Naive thymus-derived CD4-positive, alpha-beta T cell (primary cell): ENCODE results near the gene STN1. TPM values are rescaled to one million over a fixed set of nuclear protein-coding genes. Genes with fewer than 3 reads are reported as not detected.

Experiments
- ATAC-seq: fragments of 150-1000 bp; cut with Tn5 transposase; 2 replicates; pipeline ENCODE4 v1.10.0; 2021; ENCODE audit warnings: mild to moderate bottlenecking, moderate library complexity
- CTCF ChIA-PET: fragments of 350-600 bp; sonication (Branson Sonifier 250); formaldehyde crosslinking; loops from one replicate; lab custom pipeline; 2021; ENCODE audit warnings: antibody characterized with exemption; lab: Charles Lee
- POLR2A ChIA-PET: fragments of 350-600 bp; sonication (Branson Sonifier 250); formaldehyde crosslinking; loops from one replicate; lab custom pipeline; 2021; ENCODE audit warnings: antibody characterized with exemption, inconsistent platforms; lab: Charles Lee
- DNase-seq, 9 donors: peaks; one replicate each; pipeline versions ENCODE4 v3.0.0 to v3.0.0-alpha.2; 2020 to 2022; ENCODE audit warnings: mixed read lengths in 1 of 9
- H3K27ac ChIP-seq: one replicate; pipeline ENCODE4 v1.7.0; 2013; ENCODE audit warnings: mild to moderate bottlenecking, low read depth, low read length, moderate library complexity
- H3K27me3 ChIP-seq, 2 donors: one replicate each; pipeline ENCODE4 v1.7.0; 2013; ENCODE audit warnings: low read length in 2 of 2, mild to moderate bottlenecking in 2 of 2, moderate library complexity in 2 of 2; ENCODE audit not compliant: control insufficient read depth in 2 of 2, insufficient read depth in 2 of 2
- H3K36me3 ChIP-seq, 3 experiments: 1 replicate in 2 of 3; 2 replicates in 1 of 3; pipeline ENCODE4 v1.7.0; 2013; ENCODE audit warnings: low read length in 3 of 3, mild to moderate bottlenecking in 3 of 3, moderate library complexity in 1 of 3; ENCODE audit not compliant: insufficient read depth in 3 of 3, control insufficient read depth in 2 of 3
- H3K4me1 ChIP-seq, 2 donors: one replicate each; pipeline ENCODE4 v1.7.0; 2013; ENCODE audit warnings: low read length in 2 of 2, mild to moderate bottlenecking in 2 of 2, moderate library complexity in 1 of 2; ENCODE audit not compliant: control insufficient read depth in 2 of 2, insufficient read depth in 2 of 2
- H3K4me3 ChIP-seq: 2 replicates; pipeline ENCODE4 v1.7.0; 2013; ENCODE audit warnings: mild to moderate bottlenecking, low read length
- H3K9me3 ChIP-seq, 3 experiments: 1 replicate in 2 of 3; 2 replicates in 1 of 3; pipeline ENCODE4 v1.7.0; 2013; ENCODE audit warnings: low read length in 3 of 3; ENCODE audit not compliant: control insufficient read depth in 2 of 3
- H3K27ac Mint-ChIP-seq, 9 donors: one replicate each; pipeline ENCODE4 v1.8.0; 2020 to 2022; ENCODE audit warnings: mixed read lengths in 9 of 9, mild to moderate bottlenecking in 8 of 9, moderate library complexity in 5 of 9, inconsistent platforms in 2 of 9
- H3K27me3 Mint-ChIP-seq, 5 donors: one replicate each; pipeline ENCODE4 v1.8.0; 2021 to 2022; ENCODE audit warnings: mixed read lengths in 5 of 5, mild to moderate bottlenecking in 1 of 5
- H3K36me3 Mint-ChIP-seq, 5 donors: one replicate each; pipeline ENCODE4 v1.8.0; 2020 to 2022; ENCODE audit warnings: mixed read lengths in 5 of 5, mild to moderate bottlenecking in 3 of 5, inconsistent platforms in 1 of 5
- H3K4me1 Mint-ChIP-seq, 7 donors: one replicate each; pipeline ENCODE4 v1.8.0; 2020 to 2022; ENCODE audit warnings: mixed read lengths in 7 of 7, mild to moderate bottlenecking in 3 of 7, inconsistent platforms in 1 of 7
- H3K4me3 Mint-ChIP-seq, 10 donors: one replicate each; pipeline ENCODE4 v1.8.0; 2020 to 2022; ENCODE audit warnings: mild to moderate bottlenecking in 10 of 10, mixed read lengths in 10 of 10, moderate library complexity in 6 of 10, inconsistent platforms in 2 of 10
- H3K9me3 Mint-ChIP-seq, 11 donors: one replicate each; pipeline ENCODE4 v1.8.0; 2020 to 2022; ENCODE audit warnings: mixed read lengths in 11 of 11, mild to moderate bottlenecking in 4 of 11, inconsistent platforms in 1 of 11, moderate library complexity in 1 of 11
- intact Hi-C, 2 donors: fragments of 100-400 bp; cut with micrococcal nuclease; formaldehyde crosslinking; loops; one replicate each; pipeline ENCODE4 v1.15.1; 2023
- polyA plus RNA-seq, 2 donors: library from polyadenylated mRNA; unstranded; fragments of 300-500 nt; fragmentation: Illumina TruSeq; gene quantifications; one replicate each; pipeline ENCODE4 v1.2.3, GENCODE V29; 2021
- total RNA-seq, 6 experiments: library from RNA in 5 of 6; stranded (reverse) in 5 of 6; gene quantifications; 1 replicate in 5 of 6; 2 replicates in 1 of 6; pipeline ENCODE4 v1.2.3 and lab custom pipeline; 2021 to 2026

Gene STN1
- total and polyA plus RNA-seq, 7 experiments from 2014 or later = 28.8 to 83.7 (median 36.3) TPM

DNA sequence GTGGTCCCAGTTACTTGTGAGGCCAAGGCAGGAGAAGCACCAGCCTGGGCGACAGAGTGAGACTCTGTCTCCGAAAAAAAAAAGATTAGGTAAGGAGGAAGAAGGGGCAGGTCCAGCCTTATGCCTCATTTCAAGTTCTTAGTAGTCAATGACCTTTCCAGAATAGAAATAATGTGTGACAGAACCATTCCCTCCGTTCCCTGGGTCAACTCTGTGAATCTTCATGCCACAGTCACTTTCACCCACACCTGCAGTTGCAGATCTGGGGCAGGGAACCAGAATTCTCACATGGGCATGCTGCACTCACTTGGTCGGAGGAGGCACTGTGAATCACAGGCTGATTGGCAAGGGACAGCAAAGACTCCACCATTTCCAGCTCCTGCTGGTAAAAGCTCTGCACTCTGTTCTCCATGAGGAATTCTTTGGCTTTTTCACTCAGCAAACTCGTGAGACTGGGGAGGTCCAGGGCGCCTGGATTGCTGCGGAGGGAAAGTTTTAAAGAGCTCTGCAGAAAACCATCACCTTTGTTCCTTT lies 20.7 kb downstream of the STN1 start:
- no peak for DNase-seq
- Histone ChIP-seq H3K4me1 (peaks cover 2 to 31% of the 10 kb centered on the region in 2 donors), H3K27me3 (no peaks in the 10 kb centered on the region), H3K36me3 (peaks cover 13 to 66% (median 29%) of the 10 kb centered on the region in 3 experiments), H3K4me3 (no peak overlapping the region), H3K9me3 (no peaks in the 10 kb centered on the region), H3K27ac (no peak overlapping the region)
- ChIA-PET CTCF (interaction anchor here (3.1 kb wide), 1 partner anchor 9 kb away, joined by 13 read pairs; no protein-coding TSS in a partner anchor), POLR2A (interaction anchor here (1.2 kb wide), 1 partner anchor 9 kb away, joined by 4 read pairs; no protein-coding TSS in a partner anchor)
- H3K27me3 Mint-ChIP-seq = no peaks in the 10 kb centered on the region
- no peaks in the 10 kb centered on the region for H3K9me3 Mint-ChIP-seq
- no peak for ATAC-seq
- no peak overlapping the region for H3K4me3 Mint-ChIP-seq
- peaks cover 10 to 56% (median 28%) of the 10 kb centered on the region in 5 donors for H3K36me3 Mint-ChIP-seq
- intact Hi-C loops = no loop called here
- peak overlapping the region in 2 of 9 donors; percentile 12 to 28 for H3K27ac Mint-ChIP-seq
- H3K4me1 Mint-ChIP-seq = peaks cover 22 to 62% (median 50%) of the 10 kb centered on the region in 7 donors

- CTCF ChIA-PET = no interaction called here
- DNase-seq (no peak), ATAC-seq (no peak)
- no peaks in the 10 kb centered on the region for H3K9me3 ChIP-seq
- POLR2A ChIA-PET = interaction anchor here (0.6 kb wide), 1 partner anchor 104 kb away, joined by 5 read pairs; no protein-coding TSS in a partner anchor
- Mint-ChIP-seq H3K4me1 (peaks cover 22 to 55% (median 39%) of the 10 kb centered on the region in 7 donors), H3K27ac (peak overlapping the region in 5 of 9 donors; percentile 47 to 86 (median 72)), H3K9me3 (no peaks in the 10 kb centered on the region), H3K36me3 (peaks cover 10 to 60% (median 27%) of the 10 kb centered on the region in 5 donors), H3K27me3 (no peaks in the 10 kb centered on the region), H3K4me3 (peak overlapping the region in 1 of 10 donors; percentile 51)
- H3K4me1 ChIP-seq = peaks cover 0 to 20% of the 10 kb centered on the region in 2 donors
- H3K36me3 ChIP-seq = peaks cover 12 to 77% (median 29%) of the 10 kb centered on the region in 3 experiments
- H3K27me3 ChIP-seq = no peaks in the 10 kb centered on the region
- H3K4me3 ChIP-seq = no peak overlapping the region
- intact Hi-C loops = no loop called here
- H3K27ac ChIP-seq = no peak overlapping the region
These were observed 21.8 kb downstream of the STN1 start for GRCh38 chr10:103896225-103896624.

GRCh38 chr10:103895411-103896186 lies 22.4 kb downstream of the STN1 start:
- POLR2A ChIA-PET = interaction anchor here (0.6 to 1.9 kb wide), 3 partner anchors 12 to 226 kb away, joined by 4 to 7 read pairs (median 5); no protein-coding TSS in a partner anchor
- Mint-ChIP-seq H3K27ac (peak overlapping the region in 7 of 9 donors; percentile 47 to 86 (median 77)), H3K36me3 (peaks cover 10 to 64% (median 26%) of the 10 kb centered on the region in 5 donors), H3K27me3 (no peaks in the 10 kb centered on the region), H3K4me1 (peaks cover 22 to 51% (median 33%) of the 10 kb centered on the region in 7 donors), H3K9me3 (no peaks in the 10 kb centered on the region), H3K4me3 (peak overlapping the region in 1 of 10 donors; percentile 51)
- H3K36me3 ChIP-seq = peaks cover 12 to 83% (median 29%) of the 10 kb centered on the region in 3 experiments
- H3K4me1 ChIP-seq = peaks cover 0 to 14% of the 10 kb centered on the region in 2 donors
- H3K4me3 ChIP-seq = no peak overlapping the region
- ATAC-seq (no peak), DNase-seq (no peak)
- H3K27ac ChIP-seq = no peak overlapping the region
- CTCF ChIA-PET = no interaction called here
- no peaks in the 10 kb centered on the region for H3K9me3 ChIP-seq
- intact Hi-C loops = loop anchor here in 1 of 2 donors (2.0 kb wide), 2 partner anchors 15 to 71 kb away; partner anchors contain the start of gene SLK
- H3K27me3 ChIP-seq = no peaks in the 10 kb centered on the region

DNA sequence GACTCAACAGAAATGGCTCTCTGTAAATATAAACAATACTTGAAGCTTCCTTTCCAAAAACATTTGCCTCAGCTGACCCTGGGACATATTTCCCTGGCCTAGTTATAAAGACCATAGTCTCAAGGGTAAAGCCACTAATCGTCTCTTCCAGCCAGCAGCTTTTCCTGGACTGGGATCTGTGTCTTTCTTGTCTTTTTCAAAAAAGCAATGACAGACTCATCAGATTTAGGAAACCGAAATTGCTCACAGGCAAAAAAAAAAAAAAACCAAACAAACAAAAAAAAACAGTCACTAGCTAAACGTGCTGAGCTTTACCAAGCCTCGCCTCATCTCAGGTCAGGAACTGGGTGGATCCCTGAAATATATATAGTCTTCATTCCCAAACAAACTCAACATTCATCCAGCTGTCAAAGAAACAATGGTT lies 23.5 kb downstream of the STN1 start:
- ChIA-PET POLR2A (interaction anchor here (1.2 to 1.9 kb wide), 3 partner anchors 14 to 227 kb away, joined by 3 to 7 read pairs (median 4); no protein-coding TSS in a partner anchor), CTCF (interaction anchor here (1.4 kb wide), 1 partner anchor 27 kb away, joined by 7 read pairs; no protein-coding TSS in a partner anchor)
- no peak for ATAC-seq
- intact Hi-C loops = loop anchor here (1.0 to 2.0 kb wide), 3 partner anchors 14 to 72 kb away; partner anchors contain the start of gene SLK (in 1 of the 2)
- no peaks in the 10 kb centered on the region for H3K27me3 Mint-ChIP-seq
- Histone ChIP-seq H3K27me3 (no peaks in the 10 kb centered on the region), H3K4me3 (no peak overlapping the region), H3K27ac (peak overlapping the region; percentile 45), H3K4me1 (peaks cover 0 to 14% of the 10 kb centered on the region in 2 donors), H3K36me3 (peaks cover 12 to 84% (median 29%) of the 10 kb centered on the region in 3 experiments), H3K9me3 (no peaks in the 10 kb centered on the region)
- peaks cover 14 to 65% (median 26%) of the 10 kb centered on the region in 5 donors for H3K36me3 Mint-ChIP-seq
- H3K27ac Mint-ChIP-seq = peak overlapping the region; percentile 47 to 86 (median 79)
- peaks cover 23 to 56% (median 36%) of the 10 kb centered on the region in 7 donors for H3K4me1 Mint-ChIP-seq
- no peak for DNase-seq
- peak overlapping the region in 5 of 10 donors; percentile 5 to 55 (median 40) for H3K4me3 Mint-ChIP-seq
- no peaks in the 10 kb centered on the region for H3K9me3 Mint-ChIP-seq

- DNase-seq (no peak), ATAC-seq (no peak)
- H3K27me3 Mint-ChIP-seq = no peaks in the 10 kb centered on the region
- H3K9me3 Mint-ChIP-seq = no peaks in the 10 kb centered on the region
- peak overlapping the region in 2 of 10 donors; percentile 17 to 22 for H3K4me3 Mint-ChIP-seq
- H3K4me3 ChIP-seq = no peak overlapping the region
- no peaks in the 10 kb centered on the region for H3K27me3 ChIP-seq
- H3K36me3 ChIP-seq = peaks cover 12 to 82% (median 27%) of the 10 kb centered on the region in 3 experiments
- peaks cover 23 to 57% (median 42%) of the 10 kb centered on the region in 7 donors for H3K4me1 Mint-ChIP-seq
- H3K4me1 ChIP-seq = peaks cover under 1 to 14% of the 10 kb centered on the region in 2 donors
- ChIA-PET POLR2A (interaction anchor here (0.5 to 1.9 kb wide), 3 partner anchors 14 to 28 kb away, joined by 3 to 7 read pairs (median 3); no protein-coding TSS in a partner anchor), CTCF (interaction anchor here (0.8 to 1.4 kb wide), 2 partner anchors 27 to 238 kb away, joined by 3 to 7 read pairs; no protein-coding TSS in a partner anchor)
- H3K27ac Mint-ChIP-seq = peak overlapping the region; percentile 47 to 86 (median 77)
- intact Hi-C loops = loop anchor here (1.0 to 2.0 kb wide), 3 partner anchors 14 to 73 kb away; partner anchors contain the start of gene SLK (in 1 of the 2)
- H3K36me3 Mint-ChIP-seq = peaks cover 14 to 63% (median 26%) of the 10 kb centered on the region in 5 donors
- peak overlapping the region; percentile 16 for H3K27ac ChIP-seq
- no peaks in the 10 kb centered on the region for H3K9me3 ChIP-seq
These were observed 24.2 kb downstream of the STN1 start for GRCh38 chr10:103893817-103894216.

- ChIA-PET POLR2A (interaction anchor here (0.9 kb wide), 1 partner anchor 9 kb away, joined by 3 read pairs; no protein-coding TSS in a partner anchor), CTCF (interaction anchor here (1.0 kb wide), 1 partner anchor 18 kb away, joined by 5 read pairs; no protein-coding TSS in a partner anchor)
- Histone ChIP-seq H3K36me3 (peaks cover 13 to 79% (median 14%) of the 10 kb centered on the region in 3 experiments), H3K27me3 (no peaks in the 10 kb centered on the region), H3K27ac (no peak overlapping the region), H3K4me3 (no peak overlapping the region), H3K9me3 (no peaks in the 10 kb centered on the region), H3K4me1 (peaks cover 5 to 19% of the 10 kb centered on the region in 2 donors)
- Mint-ChIP-seq H3K27me3 (no peaks in the 10 kb centered on the region), H3K27ac (peak overlapping the region in 5 of 9 donors; percentile 19 to 88 (median 62)), H3K9me3 (no peaks in the 10 kb centered on the region), H3K4me1 (peaks cover 24 to 59% (median 46%) of the 10 kb centered on the region in 7 donors), H3K4me3 (no peak overlapping the region), H3K36me3 (peaks cover 14 to 59% (median 24%) of the 10 kb centered on the region in 5 donors)
- intact Hi-C loops = no loop called here
- ATAC-seq (no peak), DNase-seq (no peak)
These were observed 25.8 kb downstream of the STN1 start for GRCh38 chr10:103892181-103892580.
